Activated naive CD4-positive, alpha-beta T cell treated with Interleukin-2 at 50 U/mL for 16 hours (primary cell): ENCODE data around the gene STX5.
"Not testable (repeated sequence)": the region's sequence is repeated elsewhere in the genome, so short reads cannot be mapped to it uniquely, and the experiment has no call there.

ENCODE experiments used
- DNase-seq: peaks from one replicate; pipeline ENCODE4 v3.0.0-alpha.2; 2020

The STX5 gene

DNA sequence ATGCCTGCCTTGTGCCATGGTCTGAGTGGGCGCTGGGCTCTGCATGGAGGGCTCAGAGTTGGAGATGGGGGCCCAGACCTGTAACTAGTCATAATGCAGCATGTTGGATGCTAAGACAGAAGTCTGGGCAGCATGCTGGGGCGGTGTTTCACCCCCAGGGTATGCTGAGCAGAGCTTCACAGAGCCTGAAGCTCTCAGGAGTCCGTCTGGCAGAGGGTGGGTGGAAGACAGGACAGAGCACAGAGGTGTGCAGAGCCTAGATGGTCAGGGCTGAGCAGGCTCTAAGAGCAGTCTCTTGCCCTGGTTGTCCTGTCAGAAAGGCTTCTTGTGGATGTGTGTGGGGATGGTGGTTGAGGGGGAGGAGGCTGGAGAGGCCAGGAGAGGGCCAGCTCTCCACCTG, 53.4 kb downstream of the STX5 start:
- DNase-seq = no peak

DNA sequence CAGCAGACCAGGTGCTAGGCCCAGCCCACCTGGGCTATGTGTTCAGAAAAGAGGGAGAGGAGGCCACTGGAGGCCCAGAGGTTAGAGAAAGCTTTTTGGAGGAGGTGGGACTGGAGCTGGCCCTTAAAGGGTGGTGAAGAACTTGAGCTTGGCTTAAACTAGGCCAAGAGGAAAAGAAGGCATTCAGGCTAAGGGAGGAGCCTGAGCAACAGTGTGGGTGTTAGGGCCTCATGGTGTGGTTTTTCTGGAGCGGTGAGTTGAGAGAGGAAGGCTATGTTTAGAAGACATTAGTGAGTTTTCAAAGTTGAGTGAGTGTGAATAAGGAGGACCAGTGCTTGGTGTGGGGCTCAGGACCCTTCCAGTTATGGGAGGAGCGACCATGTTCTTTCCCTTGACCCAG, 54.5 kb downstream of the STX5 start:
- DNase-seq = no peak

DNA sequence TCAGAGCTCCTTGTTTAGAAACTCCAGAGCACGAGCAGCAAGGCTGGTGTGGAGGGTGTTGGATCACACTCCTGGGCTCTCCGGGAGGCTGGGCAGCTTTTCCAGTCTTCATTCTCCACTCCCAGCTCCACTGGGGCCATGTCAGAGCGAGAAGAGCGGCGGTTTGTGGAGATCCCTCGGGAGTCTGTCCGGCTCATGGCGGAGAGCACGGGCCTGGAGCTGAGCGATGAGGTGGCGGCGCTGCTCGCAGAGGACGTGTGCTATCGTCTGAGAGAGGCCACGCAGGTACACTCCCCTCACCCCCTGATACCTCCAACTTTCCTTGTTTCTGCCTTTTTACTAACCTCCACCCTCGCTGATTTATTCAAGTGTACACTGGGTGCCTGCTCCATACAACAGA, 56.2 kb downstream of the STX5 start:
- no peak for DNase-seq

DNA sequence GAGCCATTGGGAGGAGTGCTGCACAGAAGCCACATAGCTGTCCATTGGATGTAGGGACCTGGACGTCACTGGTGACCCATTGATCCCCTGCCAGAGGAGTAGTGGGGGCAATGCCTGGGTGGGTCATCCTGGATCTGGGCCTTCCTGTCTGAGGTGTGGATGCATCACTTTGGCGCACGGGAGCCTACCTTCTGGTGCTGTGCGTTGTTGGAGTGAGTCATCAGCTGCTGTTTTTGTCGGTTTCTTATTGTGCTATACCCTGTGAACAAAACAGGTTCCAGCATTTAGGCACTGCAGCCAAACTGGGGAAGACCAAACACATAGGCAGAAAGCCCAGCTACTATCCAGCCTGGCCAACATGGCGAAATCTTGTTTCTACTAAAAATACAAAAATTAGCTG, 57.4 kb downstream of the STX5 start:
- no peak for DNase-seq

DNA sequence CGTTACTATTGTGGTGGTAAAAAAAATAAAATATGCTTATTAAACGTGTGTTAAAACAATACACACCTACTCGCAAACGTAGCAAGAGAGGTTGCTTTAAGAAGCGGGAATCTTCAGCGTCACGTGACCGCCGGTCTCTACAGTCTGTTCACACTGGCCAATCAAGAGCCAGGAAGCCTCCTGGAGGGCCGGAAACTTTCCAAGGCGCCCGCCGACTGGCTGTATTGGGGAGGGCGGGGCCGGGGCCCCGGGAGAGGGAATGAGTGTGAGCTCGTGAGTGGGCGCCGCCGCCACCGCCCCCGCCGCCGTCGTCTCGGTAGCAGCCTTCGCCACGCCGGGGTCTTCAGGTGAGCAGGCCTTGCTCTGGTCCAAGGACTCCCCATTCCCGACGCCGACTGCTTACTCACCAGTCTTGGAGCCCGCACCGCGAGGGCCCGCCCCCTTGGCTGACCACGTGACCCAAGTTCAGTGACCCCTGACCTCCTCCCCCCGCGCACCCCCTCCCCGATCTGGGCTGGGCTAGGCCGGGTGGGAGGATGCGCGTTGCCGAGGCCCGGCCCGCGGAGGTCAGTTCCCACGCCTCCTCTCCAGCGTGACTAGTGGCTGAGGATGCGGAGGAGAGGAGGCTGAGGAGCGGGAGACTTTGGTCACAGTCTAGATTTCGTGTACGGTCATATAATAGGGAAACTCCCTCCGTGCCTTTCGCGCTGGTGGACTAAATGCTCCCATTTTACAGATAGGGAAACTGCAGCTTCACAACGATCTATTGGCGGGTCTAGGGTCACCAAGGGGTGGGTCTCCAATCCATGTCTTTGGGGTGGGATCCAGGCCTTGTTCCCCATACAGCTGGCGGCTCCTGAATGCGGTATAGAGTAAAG, 60.5 kb downstream of the STX5 start, which contains the start of gene TAF6L:
TAF6L (plus strand) TSS at position 253 of the 878 bp plus-strand sequence. CDS start 4,388 bp downstream, outside the sequence.
- peak; percentile 96 for DNase-seq

DNA sequence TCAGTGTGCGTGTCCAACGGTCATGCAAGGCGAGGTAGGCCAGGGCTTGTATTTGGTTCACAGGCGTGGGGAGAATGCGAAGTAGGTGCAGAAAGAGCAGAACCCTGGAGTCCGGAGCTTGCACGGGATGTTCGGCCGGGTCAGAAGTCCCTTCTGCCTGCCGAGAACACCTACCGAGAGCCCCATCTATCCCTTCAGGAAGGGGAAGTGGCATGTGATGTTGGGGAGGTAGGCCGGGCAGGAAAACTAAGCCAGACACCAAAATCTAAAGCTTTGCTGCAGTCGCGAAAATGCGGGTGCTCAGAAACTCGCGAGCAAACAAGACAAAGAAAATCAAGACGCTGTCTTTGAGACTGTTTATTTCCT, 61.1 kb downstream of the STX5 start:
- DNase-seq = no peak

DNA sequence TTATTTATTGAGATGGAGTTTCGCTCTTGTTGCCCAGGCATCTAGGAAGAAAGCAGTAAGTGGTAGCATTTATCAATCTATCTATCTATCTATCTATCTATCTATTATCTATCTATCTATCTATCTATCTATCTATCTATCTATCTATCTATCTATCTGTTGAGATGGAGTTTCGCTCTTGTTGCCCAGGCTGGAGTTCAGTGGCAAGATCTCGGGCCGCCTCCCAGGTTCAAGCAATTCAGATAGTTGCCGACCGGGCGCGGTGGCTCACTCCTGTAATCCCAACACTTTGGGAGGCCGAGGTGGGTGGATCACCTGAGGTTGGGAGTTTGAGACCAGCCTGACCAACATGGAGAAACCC, 71.0 kb downstream of the STX5 start:
- not testable (repeated sequence) for DNase-seq

DNA sequence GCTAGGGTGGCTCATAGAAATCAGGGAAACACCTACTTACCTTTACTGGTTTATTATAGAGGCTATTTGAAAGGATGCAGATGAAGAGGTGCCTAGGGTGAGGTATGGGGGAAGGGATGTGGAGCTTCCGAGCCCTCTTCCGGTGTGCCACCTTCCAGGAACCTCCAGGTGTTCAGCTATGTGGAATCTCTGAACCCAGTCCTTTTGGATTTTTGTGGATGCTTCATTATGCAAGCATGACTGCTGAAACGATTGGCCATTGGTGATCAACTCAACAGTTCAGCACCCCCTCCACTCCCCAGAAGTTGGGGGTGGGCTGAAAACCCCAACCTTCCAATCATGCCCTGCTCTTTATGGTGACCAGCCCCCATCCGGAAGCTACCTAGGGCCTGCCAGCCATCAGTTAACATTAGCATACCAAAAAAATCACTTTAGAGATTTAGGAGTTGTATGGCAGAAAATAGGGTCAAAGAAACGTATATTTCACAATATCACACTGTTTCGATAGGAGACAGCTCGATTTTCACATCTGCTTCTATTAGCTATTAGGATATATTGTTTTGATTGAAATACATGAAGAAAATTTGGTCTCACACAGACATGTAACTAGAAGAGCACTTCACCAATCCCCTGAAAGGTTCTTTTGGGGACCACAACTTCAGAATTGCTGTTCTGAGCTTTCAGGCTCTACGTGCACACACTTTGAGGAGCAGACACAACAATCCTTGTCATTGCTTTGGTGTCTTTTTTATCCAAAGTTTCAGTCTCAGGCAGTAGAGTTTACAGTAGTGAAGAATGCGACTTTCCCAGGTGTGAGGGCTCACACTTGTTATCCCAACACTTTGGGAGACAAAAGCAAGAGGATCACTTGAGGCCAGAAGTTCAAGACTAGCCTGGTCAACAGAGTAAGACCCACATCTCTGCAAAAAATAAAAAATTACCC, 73.7 kb downstream of the STX5 start:
- no peak for DNase-seq
